PFSK-1 (cell line): ENCODE results near the gene KLHDC1.

Source experiments
- FOXP2 ChIP-seq: optimal IDR thresholded peaks from 2 replicates; pipeline ENCODE3; 2011; ENCODE audit warnings: borderline replicate concordance, control low read depth, inconsistent platforms; ENCODE audit not compliant: insufficient read depth; ENCODE audit errors: extremely low read length, extremely low read depth
- POLR2AphosphoS5 ChIP-seq: IDR thresholded peaks from 2 replicates; pipeline ENCODE4 v1.6.1; 2012; ENCODE audit warnings: low read depth, mild to moderate bottlenecking, control low read depth, low read length, moderate library complexity
- REST ChIP-seq, 2 experiments: IDR thresholded peaks; 2 replicates each; pipeline versions ENCODE4 v1.6.1 to v1.8.0; 2011 to 2012; ENCODE audit warnings: low read depth in 2 of 2, low read length in 2 of 2, control low read depth in 1 of 2, inconsistent platforms in 1 of 2, mild to moderate bottlenecking in 1 of 2, moderate library complexity in 1 of 2; ENCODE audit not compliant: insufficient read depth in 1 of 2
- SIN3A ChIP-seq: IDR thresholded peaks from 2 replicates; pipeline ENCODE4 v1.6.1; 2012; ENCODE audit warnings: mild to moderate bottlenecking, low read length, moderate library complexity, borderline replicate concordance; ENCODE audit not compliant: insufficient read depth
- TAF1 ChIP-seq: IDR thresholded peaks from 2 replicates; pipeline ENCODE4 v1.6.1; 2012; ENCODE audit warnings: low read length, control low read depth, borderline replicate concordance; ENCODE audit not compliant: insufficient read depth

- TF ChIP-seq TAF1 (no peak), FOXP2 (no peak), REST (IDR thresholded peaks at IDR 0.05; ENCODE audit: insufficient read depth in 1 of 2, low read depth in 2 of 2, low read length in 2 of 2) (no peak), POLR2AphosphoS5 (no peak), SIN3A (no peak)
These were observed 76.8 kb downstream of the KLHDC1 start for GRCh38 chr14:49769581-49770211.
